Activated CD8-positive, alpha-beta memory T cell treated with anti-CD3 and anti-CD28 coated beads for 4 hours (primary cell): ENCODE results near the gene SBF2.
A peak's percentile ranks its signal among the peaks of the same experiment; 100 is the strongest.
"Not testable (repeated sequence)": the region's sequence is repeated elsewhere in the genome, so short reads cannot be mapped to it uniquely, and the experiment has no call there.

Experiments
- DNase-seq, 2 donors: peaks; one replicate each; pipeline ENCODE4 v3.0.0-alpha.2; 2020; ENCODE audit warnings: low read depth in 2 of 2

The SBF2 gene

GRCh38 chr11:9750551-9750950 is 543.5 kb downstream of the SBF2 start:
- DNase-seq = no peak

DNA sequence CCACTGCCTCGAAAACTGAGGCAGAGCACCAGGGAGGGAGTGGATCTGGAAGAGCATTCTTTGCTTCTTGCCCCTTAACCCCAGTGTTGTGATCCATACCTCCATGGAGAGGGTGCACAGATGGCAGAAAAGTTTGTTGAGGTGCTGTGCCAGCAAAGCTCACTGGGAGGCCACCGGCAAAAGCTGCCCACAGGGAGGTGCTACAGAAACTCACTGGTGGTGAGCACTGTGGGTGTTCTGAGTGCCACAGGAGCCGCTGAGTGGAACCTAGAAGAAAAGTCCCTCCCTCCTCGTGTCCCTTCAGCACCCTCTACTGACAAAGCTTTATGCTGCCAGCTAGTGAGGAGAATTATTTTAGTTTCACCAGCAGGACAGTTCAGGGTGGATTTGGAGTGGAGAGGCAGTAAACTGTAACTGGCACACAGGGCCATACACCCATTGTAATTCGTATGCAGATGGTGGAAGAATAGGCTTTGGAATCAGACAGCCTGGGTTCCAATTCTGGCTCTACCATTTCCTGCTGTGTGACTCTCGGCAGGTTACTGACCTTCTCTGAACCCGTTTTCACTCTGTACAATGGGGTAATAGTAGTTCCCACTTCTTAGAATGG is 545.6 kb downstream of the SBF2 start:
- DNase-seq = peak in 1 of 2 donors; percentile 44

- DNase-seq = no peak
Observed at GRCh38 chr11:9747828-9748227, 546.2 kb downstream of the SBF2 start.

GRCh38 chr11:9747229-9747628 is 546.8 kb downstream of the SBF2 start:
- DNase-seq = no peak

- DNase-seq = no peak
Observed at GRCh38 chr11:9745411-9746211, 548.4 kb downstream of the SBF2 start.

DNA sequence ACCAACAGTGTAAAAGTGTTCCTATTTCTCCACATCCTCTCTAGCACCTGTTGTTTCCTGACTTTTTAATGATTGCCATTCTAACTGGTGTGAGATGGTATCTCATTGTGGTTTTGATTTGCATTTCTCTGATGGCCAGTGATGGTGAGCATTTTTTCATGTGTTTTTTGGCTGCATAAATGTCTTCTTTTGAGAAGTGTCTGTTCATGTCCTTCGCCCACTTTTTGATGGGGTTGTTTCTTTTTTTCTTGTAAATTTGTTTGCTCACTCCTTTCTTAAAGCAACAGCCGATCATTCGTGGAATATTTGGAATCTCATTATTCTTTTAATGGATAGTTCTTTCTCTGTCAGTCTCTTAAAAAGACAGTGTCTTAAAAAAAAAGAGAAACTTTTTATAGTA is 550.5 kb downstream of the SBF2 start:
- not testable (repeated sequence) for DNase-seq

DNA sequence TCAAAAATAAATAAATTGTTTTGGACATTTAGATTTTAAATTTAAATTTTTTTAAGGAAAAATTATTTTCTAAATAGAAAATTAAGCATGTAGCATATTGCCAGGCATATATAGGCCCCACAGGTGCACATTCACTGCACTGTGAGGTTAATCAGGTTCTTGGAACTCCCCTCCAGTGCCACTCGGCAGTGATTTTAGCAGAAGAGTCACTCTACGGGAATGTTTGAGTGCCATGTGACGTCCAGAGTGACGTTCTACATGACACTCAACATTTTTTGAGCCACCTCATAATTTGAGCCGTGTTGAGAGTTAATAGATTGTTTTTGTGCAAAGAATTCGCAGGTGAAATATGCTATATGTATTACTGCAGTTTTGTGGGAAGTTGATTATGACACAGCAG is 552.8 kb downstream of the SBF2 start:
- no peak for DNase-seq

DNA sequence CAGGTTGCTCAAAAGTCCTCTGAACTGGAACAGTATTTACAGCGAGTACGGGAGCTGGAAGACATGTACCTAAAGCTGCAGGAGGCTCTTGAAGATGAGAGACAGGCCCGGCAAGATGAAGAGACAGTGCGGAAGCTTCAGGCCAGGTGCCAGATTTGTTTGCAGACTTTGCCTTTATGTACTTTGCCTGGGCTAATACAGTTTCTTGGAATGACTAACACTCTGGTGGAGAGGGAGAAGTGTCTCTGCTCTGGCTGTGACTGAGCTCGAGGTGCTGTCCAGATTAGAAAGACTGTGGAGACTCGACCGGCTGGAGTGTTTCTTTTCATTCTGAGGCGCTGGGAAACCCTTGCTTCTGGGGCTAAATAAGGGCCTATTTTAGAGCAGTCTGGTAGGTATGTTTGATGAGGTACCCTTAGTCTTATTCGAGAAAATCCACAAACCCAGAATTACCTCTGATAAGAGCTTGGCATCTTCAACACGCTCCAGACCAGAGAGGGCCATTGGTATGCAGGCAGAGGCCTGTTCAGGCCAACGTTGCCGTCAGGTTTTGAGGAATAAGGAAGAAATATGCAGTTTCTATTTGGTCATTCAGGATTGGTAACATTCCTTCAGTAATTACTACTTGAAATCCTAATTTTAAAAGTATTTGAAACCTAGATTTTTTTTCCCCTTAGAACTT is 553.7 kb downstream of the SBF2 start:
- DNase-seq = no peak

- DNase-seq = no peak
Observed at GRCh38 chr11:9739123-9739900, 554.7 kb downstream of the SBF2 start.

- DNase-seq = no peak
Observed at GRCh38 chr11:9738707-9739106, 555.3 kb downstream of the SBF2 start.

- DNase-seq = no peak
Observed at GRCh38 chr11:9738116-9738515, 555.9 kb downstream of the SBF2 start.

DNA sequence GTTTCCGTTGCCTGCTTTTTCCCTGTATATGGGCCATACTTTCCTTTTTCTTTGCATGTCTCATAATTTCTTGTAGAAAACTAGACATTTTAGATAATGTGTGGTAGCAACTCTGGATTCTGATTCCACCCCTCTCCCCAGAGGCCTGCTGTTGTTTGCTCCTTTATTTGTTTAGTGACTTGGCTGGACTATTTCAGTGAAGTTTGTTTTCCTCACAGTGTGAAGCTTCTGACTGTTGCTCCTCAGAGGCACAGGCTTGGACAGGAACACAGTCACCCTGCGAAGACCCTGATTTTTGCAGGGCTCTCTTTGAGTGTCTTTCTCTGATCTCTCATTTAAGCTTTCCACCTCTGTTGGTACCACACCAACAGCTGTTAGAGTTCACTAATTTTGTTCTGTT is 557.7 kb downstream of the SBF2 start:
- no peak for DNase-seq

- no peak for DNase-seq
Observed at GRCh38 chr11:9735919-9736318, 558.1 kb downstream of the SBF2 start.

GRCh38 chr11:9735236-9735635 is 558.8 kb downstream of the SBF2 start:
- DNase-seq = no peak

DNA sequence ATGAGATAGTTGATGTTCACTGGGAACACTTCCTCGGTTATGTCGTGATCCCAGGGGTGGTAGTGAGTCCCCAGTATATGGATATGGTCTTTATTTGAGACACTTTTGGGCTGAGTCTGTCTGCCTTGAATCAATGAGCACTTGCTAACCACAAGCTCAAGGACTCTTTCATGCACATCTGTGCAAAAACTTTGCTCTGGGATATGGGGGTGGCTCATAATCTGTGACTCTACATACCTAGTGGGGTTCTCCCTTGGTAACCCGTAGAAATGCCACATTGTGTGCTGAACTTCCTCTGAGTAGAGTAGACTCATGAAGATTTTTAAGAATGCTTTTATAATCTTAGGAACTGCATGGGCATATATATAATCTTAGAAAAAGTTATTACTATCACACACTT is 560.8 kb downstream of the SBF2 start:
- no peak for DNase-seq

GRCh38 chr11:9732453-9732852 is 561.6 kb downstream of the SBF2 start:
- DNase-seq = no peak

DNA sequence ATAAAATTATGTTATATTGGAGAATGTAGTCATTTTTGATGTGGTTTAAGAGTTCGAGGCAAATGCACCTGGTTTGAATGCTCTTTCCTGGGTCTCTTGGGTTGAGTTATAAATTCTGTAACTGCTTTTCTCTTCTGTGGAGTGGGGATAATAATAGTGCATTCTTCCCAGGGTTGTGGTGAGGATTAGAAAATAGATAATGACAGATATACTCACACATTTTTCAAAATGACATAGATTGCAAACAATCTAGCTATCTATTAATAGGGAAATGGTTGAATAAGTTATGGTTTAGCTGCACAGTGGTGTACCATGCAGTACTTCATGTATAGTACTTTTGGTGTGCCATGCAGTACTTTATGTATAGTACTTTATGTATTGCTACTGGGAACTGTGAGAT is 562.8 kb downstream of the SBF2 start:
- no peak for DNase-seq
